HG02884 (cell line): ENCODE data around the gene XAGE3.
"Not testable (repeated sequence)": the region's sequence is repeated elsewhere in the genome, so short reads cannot be mapped to it uniquely, and the experiment has no call there.

Experiments
- ATAC-seq: cut with Tn5 transposase; IDR thresholded peaks from one replicate; pipeline ENCODE4 v1.9.1; 2021; ENCODE audit warnings: mild to moderate bottlenecking, moderate library complexity; ENCODE audit not compliant: unreplicated experiment

XAGE3 gene

DNA sequence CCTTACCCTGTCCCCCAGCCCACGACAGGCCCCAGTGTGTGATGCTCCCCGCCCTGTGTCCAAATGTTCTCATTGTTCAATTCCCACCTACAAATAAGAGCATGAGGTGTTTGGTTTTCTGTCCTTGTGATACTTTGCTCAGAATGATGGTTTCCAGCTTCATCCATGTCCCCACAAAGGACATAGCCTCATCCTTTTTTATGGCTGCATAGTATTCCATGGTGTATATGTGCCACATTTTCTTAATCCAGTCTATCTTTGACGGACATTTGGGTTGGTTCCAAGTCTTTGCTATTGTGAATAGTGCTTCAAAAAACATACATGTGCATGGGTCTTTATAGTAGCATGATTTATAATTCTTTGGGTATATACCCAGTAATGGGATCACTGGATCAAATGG lies 24.3 kb downstream of the XAGE3 start:
- ATAC-seq, result not testable (repeated sequence)

DNA sequence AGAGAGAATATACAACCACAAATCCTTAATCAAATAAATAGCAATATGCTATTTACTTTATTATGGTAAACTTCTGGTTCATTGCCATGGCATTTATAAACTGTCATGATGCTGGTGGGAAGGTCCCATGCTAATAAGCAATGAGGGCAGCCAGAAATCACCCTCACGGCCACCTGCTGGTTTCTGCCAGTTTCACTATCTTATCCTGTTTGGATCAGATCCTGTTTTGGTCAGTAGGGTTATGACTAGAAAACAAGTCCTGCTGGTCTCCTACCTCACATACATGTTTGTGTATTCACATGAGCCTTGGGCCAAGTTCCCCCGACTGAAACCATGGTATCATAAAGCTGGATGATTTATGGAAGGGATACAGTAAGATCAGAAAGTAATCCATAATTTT lies 28.7 kb downstream of the XAGE3 start:
- no peak for ATAC-seq

DNA sequence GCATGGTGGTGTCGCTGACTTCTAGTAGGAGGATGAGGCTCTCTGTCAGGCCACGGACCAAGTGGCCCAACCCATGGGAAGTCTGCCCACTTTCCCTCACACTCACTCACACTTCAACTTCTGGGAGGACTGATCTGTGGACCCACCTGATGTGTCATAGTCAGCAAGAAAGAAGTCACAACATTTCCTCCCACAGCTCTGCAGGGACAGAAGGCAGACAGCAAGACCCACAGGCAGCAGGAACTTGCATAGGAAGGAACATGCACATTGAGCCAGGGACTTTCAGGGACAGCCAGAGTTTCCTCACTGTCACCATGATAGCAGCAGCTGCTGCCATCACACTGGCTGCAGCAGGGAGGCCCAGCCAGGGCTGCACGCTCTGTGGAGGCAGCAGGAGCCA lies 37.3 kb downstream of the XAGE3 start:
- no peak for ATAC-seq

DNA sequence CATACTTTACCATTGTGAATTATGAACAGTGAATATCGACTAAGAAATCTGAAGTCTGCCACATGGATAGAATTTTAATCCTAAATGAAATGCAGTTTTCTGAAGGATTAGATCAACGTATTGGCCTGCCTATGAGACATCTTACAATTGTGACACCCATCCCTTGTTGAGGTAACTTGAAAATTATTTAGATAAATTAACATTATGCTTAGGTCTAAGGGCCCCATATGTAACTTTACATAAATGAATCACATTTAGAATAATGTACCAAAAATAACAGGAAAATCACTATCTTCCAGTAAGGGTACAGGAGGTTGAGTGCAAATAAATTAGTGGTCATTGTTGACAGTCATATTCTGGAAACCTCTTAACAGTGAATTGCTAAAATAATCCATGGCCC lies 43.3 kb downstream of the XAGE3 start:
- no peak for ATAC-seq

DNA sequence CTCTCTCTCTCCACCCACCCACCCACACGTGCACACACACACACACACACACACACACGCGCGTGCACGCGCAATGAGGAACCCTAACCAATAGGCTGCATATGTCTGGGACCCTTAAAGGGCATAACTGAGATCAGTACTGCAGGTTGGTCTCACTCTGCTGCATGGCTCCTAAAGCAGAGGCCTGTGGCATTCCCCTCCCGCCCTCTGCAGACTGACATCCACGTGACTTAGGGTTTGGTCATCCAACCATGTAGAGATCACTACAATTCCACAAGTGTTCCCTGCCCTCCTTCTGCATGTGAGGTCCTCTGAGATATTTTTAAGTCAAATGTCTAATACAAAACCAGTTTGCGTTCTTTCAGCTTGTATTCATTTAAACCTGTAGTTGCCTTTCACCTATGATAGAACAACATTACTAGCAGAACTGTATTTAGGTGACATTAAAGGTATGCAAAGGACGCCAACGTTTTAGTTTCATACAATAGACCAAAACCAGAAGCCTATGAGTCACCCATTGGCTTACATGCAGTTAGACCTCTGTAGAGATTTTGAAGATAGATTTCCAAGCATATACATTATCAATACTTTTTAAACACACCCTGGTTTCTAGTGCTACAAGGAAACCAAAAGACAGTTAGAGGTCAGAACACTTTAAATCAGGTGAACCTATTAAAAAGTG lies 46.7 kb downstream of the XAGE3 start:
- no peak for ATAC-seq

DNA sequence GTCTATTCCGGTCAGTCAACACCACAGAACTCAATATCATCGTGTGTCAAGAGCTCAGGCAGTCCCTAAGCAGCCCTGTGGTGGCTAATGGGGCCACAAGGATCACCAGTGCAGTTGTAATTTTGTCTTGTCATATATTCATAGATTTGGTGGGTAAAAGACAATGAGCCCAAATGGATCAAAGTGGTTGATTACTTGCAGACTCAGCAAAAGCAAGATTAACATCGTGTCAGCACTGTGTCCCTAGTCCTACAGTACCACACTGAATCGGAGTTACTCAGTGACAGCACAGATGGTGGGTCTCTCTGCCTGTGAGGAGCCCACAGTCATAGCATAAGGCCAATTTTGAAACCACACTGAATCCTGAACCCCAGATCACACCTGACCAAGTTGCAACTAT lies 48.1 kb downstream of the XAGE3 start:
- no peak for ATAC-seq
